Endothelial cell of umbilical vein (primary cell): ENCODE measurements around the gene NCAPH2. TPM values are rescaled to one million over a fixed set of nuclear protein-coding genes. Genes with fewer than 3 reads are reported as not detected.
A peak's percentile ranks its signal among the peaks of the same experiment; 100 is the strongest.

ENCODE experiments used
- BruUV-seq: library from RNA; stranded (reverse); fragments of 400-500 nt; replicated peaks from 2 replicates; lab custom pipeline; 2021; lab: Mats Ljungman, UMichigan
- CTCF ChIA-PET: fragments of 300-600, 350-600 bp; sonication (Branson Sonifier 250); formaldehyde crosslinking; loops from one replicate; lab custom pipeline; 2021; ENCODE audit warnings: antibody characterized with exemption, inconsistent platforms; lab: Charles Lee
- POLR2A ChIA-PET: fragments of 300-600, 350-600 bp; sonication (Branson Sonifier 250); formaldehyde crosslinking; loops from one replicate; lab custom pipeline; 2021; ENCODE audit warnings: antibody characterized with exemption, inconsistent platforms; lab: Charles Lee
- DNase-seq: peaks from one replicate; pipeline ENCODE4 v3.0.0-alpha.2; 2011; ENCODE audit warnings: low read depth, low spot score
- FAIRE-seq: peaks from 2 replicates; lab custom pipeline; 2011; peaks lifted over from hg19 to GRCh38; lab: Jason Lieb, UNC
- H2AFZ ChIP-seq: 2 replicates; pipeline ENCODE4 v1.6.0; 2012; ENCODE audit warnings: low read depth, low read length, control low read depth, inconsistent platforms
- H3K27ac ChIP-seq: 2 replicates; pipeline ENCODE4 v1.5.1; 2011; ENCODE audit warnings: low read depth, mild to moderate bottlenecking, control low read depth, low read length, moderate library complexity; ENCODE audit not compliant: insufficient read depth
- H3K27me3 ChIP-seq, 2 experiments: 2 replicates each; pipeline versions ENCODE4 v1.6.0 to v1.6.1; 2011; ENCODE audit warnings: low read length in 2 of 2, mixed read lengths in 1 of 2; ENCODE audit not compliant: control insufficient read depth in 2 of 2, insufficient read depth in 2 of 2
- H3K36me3 ChIP-seq, 2 experiments: 2 replicates in 1 of 2; 3 replicates in 1 of 2; pipeline ENCODE4 v1.5.1; 2011; ENCODE audit warnings: low read length in 2 of 2, mild to moderate bottlenecking in 1 of 2, moderate library complexity in 1 of 2; ENCODE audit not compliant: control insufficient read depth in 2 of 2, insufficient read depth in 2 of 2; ENCODE audit errors: extremely low read depth in 1 of 2
- H3K4me1 ChIP-seq: 3 replicates; pipeline ENCODE4 v1.5.1; 2011; ENCODE audit warnings: mild to moderate bottlenecking, low read length; ENCODE audit not compliant: control insufficient read depth, insufficient read depth; ENCODE audit errors: extremely low read depth
- H3K4me2 ChIP-seq: 2 replicates; pipeline ENCODE4 v1.6.1; 2011; ENCODE audit warnings: low read length, control low read depth, mixed read lengths; ENCODE audit not compliant: insufficient read depth
- H3K4me3 ChIP-seq, 3 experiments: fragments of 200-600 bp in 1 of 3; sonication (generic), shearing (Covaris generic) in 1 of 3; replicated peaks in 1 of 3; 2 replicates each; pipeline ENCODE4 v1.5.1; 2011 to 2016; ENCODE audit warnings: control low read depth in 3 of 3, low read length in 3 of 3, mild to moderate bottlenecking in 2 of 3, inconsistent platforms in 1 of 3, low read depth in 1 of 3, moderate library complexity in 1 of 3; ENCODE audit not compliant: insufficient read depth in 1 of 3
- H3K79me2 ChIP-seq: 2 replicates; pipeline ENCODE4 v1.6.0; 2012; ENCODE audit warnings: low read length, inconsistent platforms; ENCODE audit not compliant: control insufficient read depth, insufficient read depth
- H3K9ac ChIP-seq: replicated peaks from 2 replicates; pipeline ENCODE3; 2011; ENCODE audit warnings: low read length, control low read depth; ENCODE audit not compliant: insufficient read depth; ENCODE audit errors: extremely low read depth
- H3K9me1 ChIP-seq: replicated peaks from 3 replicates; pipeline ENCODE4 v1.6.0; 2011; ENCODE audit warnings: mild to moderate bottlenecking, low read length; ENCODE audit not compliant: control insufficient read depth, insufficient read depth; ENCODE audit errors: extremely low read depth
- H3K9me3 ChIP-seq: replicated peaks from 2 replicates; pipeline ENCODE4 v1.5.1; 2012; ENCODE audit warnings: low read length, inconsistent platforms; ENCODE audit not compliant: control insufficient read depth, insufficient read depth
- H4K20me1 ChIP-seq: replicated peaks from 2 replicates; pipeline ENCODE3; 2011; ENCODE audit warnings: mild to moderate bottlenecking, low read length; ENCODE audit not compliant: control insufficient read depth, insufficient read depth; ENCODE audit errors: extremely low read depth
- CTCF ChIP-seq, 2 donors: IDR thresholded peaks; 1 replicate in 1 of 2; 2 replicates in 1 of 2; pipeline ENCODE4 v1.5.1; 2011; ENCODE audit warnings: low read length in 2 of 2, mild to moderate bottlenecking in 2 of 2, moderate library complexity in 2 of 2, control low read depth in 1 of 2, inconsistent platforms in 1 of 2, low read depth in 1 of 2; ENCODE audit not compliant: insufficient read depth in 1 of 2; ENCODE audit errors: extremely low read depth in 1 of 2
- EZH2 ChIP-seq: IDR thresholded peaks from 2 replicates; pipeline ENCODE4 v1.6.1; 2012; ENCODE audit warnings: borderline replicate concordance, low read depth, mild to moderate bottlenecking, moderate library complexity, low read length, inconsistent platforms; ENCODE audit not compliant: severe bottlenecking
- GATA2 ChIP-seq: IDR thresholded peaks from 2 replicates; pipeline ENCODE4 v1.7.0; 2011; ENCODE audit warnings: low read depth, mild to moderate bottlenecking, moderate library complexity, mixed read lengths, low read length; ENCODE audit not compliant: insufficient read length, insufficient read depth
- dilution Hi-C: fragments of 300-500 bp; cut with MboI; formaldehyde crosslinking; loops from one replicate; pipeline ENCODE4 v1.15.0; 2019; ENCODE audit warnings: low sequenced_read_pairs; ENCODE audit not compliant: extremely low pct_ligation_motif_present
- intact Hi-C: fragments of 100-400 bp; cut with micrococcal nuclease; formaldehyde crosslinking; loops from one replicate; pipeline ENCODE4 v1.10.0; 2022
- polyA plus RNA-seq, 4 experiments: library from polyadenylated mRNA; depleted of rRNA in 3 of 4; stranded (reverse) in 3 of 4; unstranded in 1 of 4; fragments of >200 nt; gene quantifications; 2 replicates each; pipeline versions ENCODE4 v1.2.1 to v1.2.3, GENCODE V29; 2011 to 2012; ENCODE audit warnings: missing spikeins in 1 of 4
- total RNA-seq: library from RNA; stranded (reverse); gene quantifications from 2 replicates; pipeline ENCODE4 v1.2.3, GENCODE V29; 2021

Gene NCAPH2
- total and polyA plus RNA-seq, 2 donors (not counting 3 experiments of a cell fraction or from before 2014, with no cell fraction given): 42.4 to 43.2 TPM

GRCh38 chr22:50547263-50547985, 39.4 kb downstream of the NCAPH2 start:
- no peak for DNase-seq
- no peaks in the 10 kb centered on the region for H3K36me3 ChIP-seq
- no peaks in the 10 kb centered on the region for H3K9me3 ChIP-seq
- no peak overlapping the region for H3K4me3 ChIP-seq
- no TSS peak for BruUV-seq
- H3K4me1 ChIP-seq: no peaks in the 10 kb centered on the region
- POLR2A ChIA-PET: interaction anchor here (0.7 kb wide), 1 partner anchor 23 kb away, joined by 4 read pairs; no protein-coding TSS in a partner anchor
- CTCF ChIA-PET: interaction anchor here (0.8 to 2.3 kb wide), 5 partner anchors 13 to 73 kb away, joined by 3 to 9 read pairs (median 4); partner anchors contain the start of genes SCO2 and SYCE3
- H3K9me1 ChIP-seq: no peaks in the 10 kb centered on the region
- H3K27me3 ChIP-seq: peaks cover 27 to 43% of the 10 kb centered on the region in 2 experiments
- H3K9ac ChIP-seq: no peak overlapping the region
- H4K20me1 ChIP-seq: no peaks in the 10 kb centered on the region
- dilution Hi-C loops: no loop called here
- FAIRE-seq: no peak
- no peak for TF ChIP-seq GATA2
- peak; percentile 84 for TF ChIP-seq EZH2
- no peak for TF ChIP-seq CTCF (IDR thresholded peaks at IDR 0.05; ENCODE audit: extremely low read depth in 1 of 2, insufficient read depth in 1 of 2, low read depth in 1 of 2, low read length in 2 of 2)
- no peak overlapping the region for H3K4me2 ChIP-seq
- intact Hi-C loops: no loop called here
- no peak overlapping the region for H2AFZ ChIP-seq
- no peaks in the 10 kb centered on the region for H3K79me2 ChIP-seq
- H3K27ac ChIP-seq: no peak overlapping the region
